SK-N-SH (cell line): ENCODE results near the gene PRRC2A.

Experiments used
- FOXM1 ChIP-seq: IDR thresholded peaks from 2 replicates; pipeline ENCODE4 v1.4.0; 2012; ENCODE audit warnings: low read depth, mild to moderate bottlenecking
- GABPA ChIP-seq: IDR thresholded peaks from 2 replicates; pipeline ENCODE4 v1.4.0; 2012; ENCODE audit warnings: low read depth, mild to moderate bottlenecking
- MXI1 ChIP-seq: IDR thresholded peaks from 2 replicates; pipeline ENCODE4 v1.6.1; 2012; ENCODE audit warnings: mild to moderate bottlenecking, low read depth, low read length, improper control_type of control experiment
- POLR2AphosphoS5 ChIP-seq: IDR thresholded peaks from 2 replicates; pipeline ENCODE4 v1.6.1; 2012; ENCODE audit warnings: low read depth, low read length
- RCOR1 ChIP-seq: fragments of 150-350 bp; IDR thresholded peaks from 2 replicates; pipeline ENCODE4 v1.6.1; 2017; ENCODE audit warnings: antibody characterized with exemption, low read length
- SIN3A ChIP-seq: IDR thresholded peaks from 2 replicates; pipeline ENCODE4 v1.6.1; 2012; ENCODE audit warnings: low read depth, mild to moderate bottlenecking, low read length, moderate library complexity, borderline replicate concordance
- TCF12 ChIP-seq: IDR thresholded peaks from 2 replicates; pipeline ENCODE4 v1.4.0; 2012
- TF ChIP-seq, protein P1 (sequence below): fragments of 200-600 bp; sonication (generic); IDR thresholded peaks from 2 replicates; pipeline ENCODE4 v1.6.1; 2017; ENCODE audit warnings: antibody characterized with exemption, mild to moderate bottlenecking, moderate library complexity
- TF ChIP-seq, protein P2 (sequence below): IDR thresholded peaks from 2 replicates; pipeline ENCODE4 v1.4.0; 2012; ENCODE audit warnings: low read depth, borderline replicate concordance
- TF ChIP-seq, protein P3 (sequence below): fragments of 150-350 bp; IDR thresholded peaks from 2 replicates; pipeline ENCODE4 v1.6.1; 2016; ENCODE audit warnings: mild to moderate bottlenecking, low read depth, low read length
- TF ChIP-seq, protein P4 (sequence below): IDR thresholded peaks from 2 replicates; pipeline ENCODE4 v1.6.1; 2012; ENCODE audit warnings: mild to moderate bottlenecking, low read depth, low read length, moderate library complexity

DNA sequence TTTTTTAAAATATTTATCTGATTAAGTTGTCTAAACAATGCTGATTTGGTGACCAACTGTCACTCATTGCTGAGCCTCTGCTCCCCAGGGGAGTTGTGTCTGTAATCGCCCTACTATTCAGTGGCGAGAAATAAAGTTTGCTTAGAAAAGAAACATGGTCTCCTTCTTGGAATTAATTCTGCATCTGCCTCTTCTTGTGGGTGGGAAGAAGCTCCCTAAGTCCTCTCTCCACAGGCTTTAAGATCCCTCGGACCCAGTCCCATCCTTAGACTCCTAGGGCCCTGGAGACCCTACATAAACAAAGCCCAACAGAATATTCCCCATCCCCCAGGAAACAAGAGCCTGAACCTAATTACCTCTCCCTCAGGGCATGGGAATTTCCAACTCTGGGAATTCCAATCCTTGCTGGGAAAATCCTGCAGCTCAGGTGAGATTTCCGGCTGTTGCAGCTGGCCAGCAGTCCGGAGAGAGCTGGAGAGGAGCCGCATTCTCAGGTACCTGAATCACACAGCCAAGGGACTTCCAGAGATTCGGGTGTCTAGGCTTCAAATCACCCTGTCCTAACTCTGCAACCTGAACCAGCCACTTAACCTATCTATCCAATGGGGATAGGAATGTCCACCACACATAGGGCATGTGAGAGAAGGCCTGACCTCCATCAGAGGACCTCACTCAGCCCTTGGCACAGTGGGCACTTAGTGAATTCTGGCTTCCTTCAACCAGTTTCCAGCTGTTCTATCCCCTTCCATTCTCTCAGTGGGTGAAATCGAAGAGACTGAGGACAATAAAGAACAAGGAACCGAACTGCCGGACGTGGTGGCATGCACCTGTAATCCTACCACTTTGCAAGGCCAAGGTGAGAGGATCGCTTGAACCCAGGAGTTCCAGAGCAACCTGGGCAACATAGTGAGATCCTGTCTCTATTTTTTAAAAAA lies 42.1 kb upstream of the PRRC2A start:
- TF ChIP-seq TCF12: no peak
- TF ChIP-seq, protein P1, sequence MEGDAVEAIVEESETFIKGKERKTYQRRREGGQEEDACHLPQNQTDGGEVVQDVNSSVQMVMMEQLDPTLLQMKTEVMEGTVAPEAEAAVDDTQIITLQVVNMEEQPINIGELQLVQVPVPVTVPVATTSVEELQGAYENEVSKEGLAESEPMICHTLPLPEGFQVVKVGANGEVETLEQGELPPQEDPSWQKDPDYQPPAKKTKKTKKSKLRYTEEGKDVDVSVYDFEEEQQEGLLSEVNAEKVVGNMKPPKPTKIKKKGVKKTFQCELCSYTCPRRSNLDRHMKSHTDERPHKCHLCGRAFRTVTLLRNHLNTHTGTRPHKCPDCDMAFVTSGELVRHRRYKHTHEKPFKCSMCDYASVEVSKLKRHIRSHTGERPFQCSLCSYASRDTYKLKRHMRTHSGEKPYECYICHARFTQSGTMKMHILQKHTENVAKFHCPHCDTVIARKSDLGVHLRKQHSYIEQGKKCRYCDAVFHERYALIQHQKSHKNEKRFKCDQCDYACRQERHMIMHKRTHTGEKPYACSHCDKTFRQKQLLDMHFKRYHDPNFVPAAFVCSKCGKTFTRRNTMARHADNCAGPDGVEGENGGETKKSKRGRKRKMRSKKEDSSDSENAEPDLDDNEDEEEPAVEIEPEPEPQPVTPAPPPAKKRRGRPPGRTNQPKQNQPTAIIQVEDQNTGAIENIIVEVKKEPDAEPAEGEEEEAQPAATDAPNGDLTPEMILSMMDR: no peak
- no peak for TF ChIP-seq GABPA
- no peak for TF ChIP-seq SIN3A
- no peak for TF ChIP-seq POLR2AphosphoS5
- no peak for TF ChIP-seq MXI1
- TF ChIP-seq, protein P2, sequence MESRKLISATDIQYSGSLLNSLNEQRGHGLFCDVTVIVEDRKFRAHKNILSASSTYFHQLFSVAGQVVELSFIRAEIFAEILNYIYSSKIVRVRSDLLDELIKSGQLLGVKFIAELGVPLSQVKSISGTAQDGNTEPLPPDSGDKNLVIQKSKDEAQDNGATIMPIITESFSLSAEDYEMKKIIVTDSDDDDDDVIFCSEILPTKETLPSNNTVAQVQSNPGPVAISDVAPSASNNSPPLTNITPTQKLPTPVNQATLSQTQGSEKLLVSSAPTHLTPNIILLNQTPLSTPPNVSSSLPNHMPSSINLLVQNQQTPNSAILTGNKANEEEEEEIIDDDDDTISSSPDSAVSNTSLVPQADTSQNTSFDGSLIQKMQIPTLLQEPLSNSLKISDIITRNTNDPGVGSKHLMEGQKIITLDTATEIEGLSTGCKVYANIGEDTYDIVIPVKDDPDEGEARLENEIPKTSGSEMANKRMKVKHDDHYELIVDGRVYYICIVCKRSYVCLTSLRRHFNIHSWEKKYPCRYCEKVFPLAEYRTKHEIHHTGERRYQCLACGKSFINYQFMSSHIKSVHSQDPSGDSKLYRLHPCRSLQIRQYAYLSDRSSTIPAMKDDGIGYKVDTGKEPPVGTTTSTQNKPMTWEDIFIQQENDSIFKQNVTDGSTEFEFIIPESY: no peak
- TF ChIP-seq, protein P3, sequence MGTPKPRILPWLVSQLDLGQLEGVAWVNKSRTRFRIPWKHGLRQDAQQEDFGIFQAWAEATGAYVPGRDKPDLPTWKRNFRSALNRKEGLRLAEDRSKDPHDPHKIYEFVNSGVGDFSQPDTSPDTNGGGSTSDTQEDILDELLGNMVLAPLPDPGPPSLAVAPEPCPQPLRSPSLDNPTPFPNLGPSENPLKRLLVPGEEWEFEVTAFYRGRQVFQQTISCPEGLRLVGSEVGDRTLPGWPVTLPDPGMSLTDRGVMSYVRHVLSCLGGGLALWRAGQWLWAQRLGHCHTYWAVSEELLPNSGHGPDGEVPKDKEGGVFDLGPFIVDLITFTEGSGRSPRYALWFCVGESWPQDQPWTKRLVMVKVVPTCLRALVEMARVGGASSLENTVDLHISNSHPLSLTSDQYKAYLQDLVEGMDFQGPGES: no peak
- TF ChIP-seq FOXM1: no peak
- TF ChIP-seq RCOR1: no peak
- TF ChIP-seq, protein P4, sequence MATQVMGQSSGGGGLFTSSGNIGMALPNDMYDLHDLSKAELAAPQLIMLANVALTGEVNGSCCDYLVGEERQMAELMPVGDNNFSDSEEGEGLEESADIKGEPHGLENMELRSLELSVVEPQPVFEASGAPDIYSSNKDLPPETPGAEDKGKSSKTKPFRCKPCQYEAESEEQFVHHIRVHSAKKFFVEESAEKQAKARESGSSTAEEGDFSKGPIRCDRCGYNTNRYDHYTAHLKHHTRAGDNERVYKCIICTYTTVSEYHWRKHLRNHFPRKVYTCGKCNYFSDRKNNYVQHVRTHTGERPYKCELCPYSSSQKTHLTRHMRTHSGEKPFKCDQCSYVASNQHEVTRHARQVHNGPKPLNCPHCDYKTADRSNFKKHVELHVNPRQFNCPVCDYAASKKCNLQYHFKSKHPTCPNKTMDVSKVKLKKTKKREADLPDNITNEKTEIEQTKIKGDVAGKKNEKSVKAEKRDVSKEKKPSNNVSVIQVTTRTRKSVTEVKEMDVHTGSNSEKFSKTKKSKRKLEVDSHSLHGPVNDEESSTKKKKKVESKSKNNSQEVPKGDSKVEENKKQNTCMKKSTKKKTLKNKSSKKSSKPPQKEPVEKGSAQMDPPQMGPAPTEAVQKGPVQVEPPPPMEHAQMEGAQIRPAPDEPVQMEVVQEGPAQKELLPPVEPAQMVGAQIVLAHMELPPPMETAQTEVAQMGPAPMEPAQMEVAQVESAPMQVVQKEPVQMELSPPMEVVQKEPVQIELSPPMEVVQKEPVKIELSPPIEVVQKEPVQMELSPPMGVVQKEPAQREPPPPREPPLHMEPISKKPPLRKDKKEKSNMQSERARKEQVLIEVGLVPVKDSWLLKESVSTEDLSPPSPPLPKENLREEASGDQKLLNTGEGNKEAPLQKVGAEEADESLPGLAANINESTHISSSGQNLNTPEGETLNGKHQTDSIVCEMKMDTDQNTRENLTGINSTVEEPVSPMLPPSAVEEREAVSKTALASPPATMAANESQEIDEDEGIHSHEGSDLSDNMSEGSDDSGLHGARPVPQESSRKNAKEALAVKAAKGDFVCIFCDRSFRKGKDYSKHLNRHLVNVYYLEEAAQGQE: no peak
